ENCODE results near the gene PLA2G4A.

DNA sequence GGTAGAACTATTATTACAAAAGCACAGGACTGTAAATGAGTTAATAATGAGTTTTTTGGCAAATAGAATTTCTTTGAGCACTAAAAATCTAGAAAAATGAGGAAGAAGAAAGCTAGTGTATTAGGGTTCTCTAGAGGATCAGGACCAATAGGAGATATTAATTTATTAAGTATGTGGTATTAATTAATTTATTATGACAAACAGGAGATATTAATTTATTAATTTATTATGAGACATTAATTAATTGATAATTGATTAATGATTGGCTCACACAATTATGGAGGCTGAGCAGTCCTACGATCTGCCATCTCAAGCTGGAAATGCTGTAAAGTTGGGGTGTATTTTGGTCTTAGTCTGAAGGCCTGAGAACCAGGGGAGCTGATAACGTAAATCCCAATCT is 31.2 kb downstream of the PLA2G4A start:
- TF ChIP-seq, protein P1, sequence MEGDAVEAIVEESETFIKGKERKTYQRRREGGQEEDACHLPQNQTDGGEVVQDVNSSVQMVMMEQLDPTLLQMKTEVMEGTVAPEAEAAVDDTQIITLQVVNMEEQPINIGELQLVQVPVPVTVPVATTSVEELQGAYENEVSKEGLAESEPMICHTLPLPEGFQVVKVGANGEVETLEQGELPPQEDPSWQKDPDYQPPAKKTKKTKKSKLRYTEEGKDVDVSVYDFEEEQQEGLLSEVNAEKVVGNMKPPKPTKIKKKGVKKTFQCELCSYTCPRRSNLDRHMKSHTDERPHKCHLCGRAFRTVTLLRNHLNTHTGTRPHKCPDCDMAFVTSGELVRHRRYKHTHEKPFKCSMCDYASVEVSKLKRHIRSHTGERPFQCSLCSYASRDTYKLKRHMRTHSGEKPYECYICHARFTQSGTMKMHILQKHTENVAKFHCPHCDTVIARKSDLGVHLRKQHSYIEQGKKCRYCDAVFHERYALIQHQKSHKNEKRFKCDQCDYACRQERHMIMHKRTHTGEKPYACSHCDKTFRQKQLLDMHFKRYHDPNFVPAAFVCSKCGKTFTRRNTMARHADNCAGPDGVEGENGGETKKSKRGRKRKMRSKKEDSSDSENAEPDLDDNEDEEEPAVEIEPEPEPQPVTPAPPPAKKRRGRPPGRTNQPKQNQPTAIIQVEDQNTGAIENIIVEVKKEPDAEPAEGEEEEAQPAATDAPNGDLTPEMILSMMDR (IDR thresholded peaks at IDR 0.05) = no peak
- TF ChIP-seq POLR2A (IDR thresholded peaks at IDR 0.05) = no peak

All from adrenal gland (tissue), 5 donors.